K562 (cell line): ENCODE results near the gene GALNT5.

ENCODE experiments used
- BMI1 ChIP-seq: fragments of 150-350 bp; IDR thresholded peaks from 2 replicates; pipeline ENCODE4 v1.6.1; 2014; ENCODE audit warnings: low read length
- MAZ ChIP-seq, 2 experiments: fragments of 450-650 bp in 1 of 2; sonication (generic) in 1 of 2; formaldehyde crosslinking; IDR thresholded peaks in 1 of 2; conservative IDR thresholded peaks in 1 of 2; 2 replicates each; pipeline versions ENCODE4 v1.4.0 to v1.5.0; 2020; ENCODE audit warnings: mild to moderate bottlenecking in 1 of 2, missing genetic modification reagents in 1 of 2
- MEF2A ChIP-seq: IDR thresholded peaks from 2 replicates; pipeline ENCODE4 v1.6.1; 2011; ENCODE audit warnings: low read depth, mild to moderate bottlenecking, low read length, moderate library complexity; ENCODE audit not compliant: control insufficient read depth
- NFATC3 ChIP-seq: fragments of 450-650 bp; IDR thresholded peaks from 2 replicates; pipeline ENCODE4 v1.6.1; 2017; ENCODE audit warnings: mild to moderate bottlenecking
- TBP ChIP-seq: optimal IDR thresholded peaks from 2 replicates; pipeline ENCODE3; 2011; ENCODE audit warnings: low read depth, low read length, improper control_type of control experiment

- TF ChIP-seq MEF2A, result no peak
- TF ChIP-seq TBP, result no peak
- TF ChIP-seq NFATC3, result no peak
- TF ChIP-seq MAZ (CRISPR knock-in tag; conservative IDR thresholded peaks at IDR 0.05 in 1 of 2, IDR thresholded peaks at IDR 0.05 in 1 of 2), result no peak
- no peak for TF ChIP-seq BMI1
Observed at GRCh38 chr2:157244691-157245090, 12.8 kb upstream of the GALNT5 start.
